PC-9 (cell line): ENCODE data around the gene GRM1.

Experiments
- CTCF ChIP-seq: fragments of 200-600 bp; sonication (generic); conservative IDR thresholded peaks from 2 replicates; pipeline ENCODE4 v1.6.1; 2017; ENCODE audit warnings: mixed run types, antibody characterized with exemption, mild to moderate bottlenecking, moderate library complexity
- EZH2 ChIP-seq: fragments of 200-600 bp; sonication (generic); IDR thresholded peaks from 2 replicates; pipeline ENCODE4 v1.8.0; 2017; ENCODE audit warnings: antibody characterized with exemption, low read depth

GRCh38 chr6:146040360-146040759 is 11.5 kb downstream of the GRM1 start:
- TF ChIP-seq CTCF (no peak), EZH2 (no peak)
